Endothelial cell of umbilical vein (primary cell): Measurements from ENCODE around the gene DLGAP4.

ENCODE experiments used
- EZH2 ChIP-seq: IDR thresholded peaks from 2 replicates; pipeline ENCODE4 v1.6.1; 2012; ENCODE audit warnings: borderline replicate concordance, low read depth, mild to moderate bottlenecking, moderate library complexity, low read length, inconsistent platforms; ENCODE audit not compliant: severe bottlenecking
- FOS ChIP-seq: IDR thresholded peaks from 2 replicates; pipeline ENCODE4 v1.6.1; 2011; ENCODE audit warnings: mild to moderate bottlenecking, low read length, moderate library complexity, borderline replicate concordance; ENCODE audit not compliant: insufficient read depth
- GATA2 ChIP-seq: IDR thresholded peaks from 2 replicates; pipeline ENCODE4 v1.7.0; 2011; ENCODE audit warnings: low read depth, mild to moderate bottlenecking, moderate library complexity, mixed read lengths, low read length; ENCODE audit not compliant: insufficient read length, insufficient read depth
- JUN ChIP-seq: IDR thresholded peaks from 2 replicates; pipeline ENCODE4 v1.6.1; 2011; ENCODE audit warnings: borderline replicate concordance, low read depth; ENCODE audit not compliant: insufficient read length, insufficient read depth
- MYC ChIP-seq: IDR thresholded peaks from one replicate; pipeline ENCODE4 v1.6.1; 2011; ENCODE audit warnings: mild to moderate bottlenecking, low read depth, low read length
- POLR2A ChIP-seq: IDR thresholded peaks from 2 replicates; pipeline ENCODE4 v1.6.1; 2012; ENCODE audit warnings: low read depth, mild to moderate bottlenecking, control low read depth, low read length
- POLR2AphosphoS5 ChIP-seq: IDR thresholded peaks from 2 replicates; pipeline ENCODE4 v1.6.1; 2012; ENCODE audit warnings: low read depth, mild to moderate bottlenecking, control low read depth, low read length, moderate library complexity; ENCODE audit not compliant: insufficient read depth
- TF ChIP-seq, protein P1 (sequence below), 2 donors: IDR thresholded peaks; 1 replicate in 1 of 2; 2 replicates in 1 of 2; pipeline ENCODE4 v1.5.1; 2011; ENCODE audit warnings: low read length in 2 of 2, mild to moderate bottlenecking in 2 of 2, moderate library complexity in 2 of 2, control low read depth in 1 of 2, inconsistent platforms in 1 of 2, low read depth in 1 of 2; ENCODE audit not compliant: insufficient read depth in 1 of 2; ENCODE audit errors: extremely low read depth in 1 of 2
- TF ChIP-seq, protein P2 (sequence below): IDR thresholded peaks from 2 replicates; pipeline ENCODE4 v1.6.1; 2011; ENCODE audit not compliant: insufficient read depth, insufficient read length

GRCh38 chr20:36299459-36299858, 6.7 kb upstream of the DLGAP4 start:
- TF ChIP-seq EZH2, result no peak
- TF ChIP-seq, protein P1, sequence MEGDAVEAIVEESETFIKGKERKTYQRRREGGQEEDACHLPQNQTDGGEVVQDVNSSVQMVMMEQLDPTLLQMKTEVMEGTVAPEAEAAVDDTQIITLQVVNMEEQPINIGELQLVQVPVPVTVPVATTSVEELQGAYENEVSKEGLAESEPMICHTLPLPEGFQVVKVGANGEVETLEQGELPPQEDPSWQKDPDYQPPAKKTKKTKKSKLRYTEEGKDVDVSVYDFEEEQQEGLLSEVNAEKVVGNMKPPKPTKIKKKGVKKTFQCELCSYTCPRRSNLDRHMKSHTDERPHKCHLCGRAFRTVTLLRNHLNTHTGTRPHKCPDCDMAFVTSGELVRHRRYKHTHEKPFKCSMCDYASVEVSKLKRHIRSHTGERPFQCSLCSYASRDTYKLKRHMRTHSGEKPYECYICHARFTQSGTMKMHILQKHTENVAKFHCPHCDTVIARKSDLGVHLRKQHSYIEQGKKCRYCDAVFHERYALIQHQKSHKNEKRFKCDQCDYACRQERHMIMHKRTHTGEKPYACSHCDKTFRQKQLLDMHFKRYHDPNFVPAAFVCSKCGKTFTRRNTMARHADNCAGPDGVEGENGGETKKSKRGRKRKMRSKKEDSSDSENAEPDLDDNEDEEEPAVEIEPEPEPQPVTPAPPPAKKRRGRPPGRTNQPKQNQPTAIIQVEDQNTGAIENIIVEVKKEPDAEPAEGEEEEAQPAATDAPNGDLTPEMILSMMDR (IDR thresholded peaks at IDR 0.05; ENCODE audit: extremely low read depth in 1 of 2, insufficient read depth in 1 of 2, low read depth in 1 of 2, low read length in 2 of 2), result no peak
- no peak for TF ChIP-seq POLR2A
- TF ChIP-seq FOS, result no peak
- no peak for TF ChIP-seq GATA2
- TF ChIP-seq MYC, result no peak
- TF ChIP-seq JUN, result no peak
- TF ChIP-seq POLR2AphosphoS5, result no peak
- TF ChIP-seq, protein P2, sequence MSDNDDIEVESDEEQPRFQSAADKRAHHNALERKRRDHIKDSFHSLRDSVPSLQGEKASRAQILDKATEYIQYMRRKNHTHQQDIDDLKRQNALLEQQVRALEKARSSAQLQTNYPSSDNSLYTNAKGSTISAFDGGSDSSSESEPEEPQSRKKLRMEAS, result no peak
